HL-60/S4 treated with phorbol 12-myristate 13-acetate at 8.2 ng/mL for 4 days and 3 days (cell line): Measurements from ENCODE around the gene SPEM3.

Source experiments
- in situ Hi-C: fragments of 300-500 bp; cut with MboI; formaldehyde crosslinking; loops from 2 replicates; pipeline ENCODE4 v1.15.0; 2022; ENCODE audit warnings: low sequenced_read_pairs

Gene SPEM3

DNA sequence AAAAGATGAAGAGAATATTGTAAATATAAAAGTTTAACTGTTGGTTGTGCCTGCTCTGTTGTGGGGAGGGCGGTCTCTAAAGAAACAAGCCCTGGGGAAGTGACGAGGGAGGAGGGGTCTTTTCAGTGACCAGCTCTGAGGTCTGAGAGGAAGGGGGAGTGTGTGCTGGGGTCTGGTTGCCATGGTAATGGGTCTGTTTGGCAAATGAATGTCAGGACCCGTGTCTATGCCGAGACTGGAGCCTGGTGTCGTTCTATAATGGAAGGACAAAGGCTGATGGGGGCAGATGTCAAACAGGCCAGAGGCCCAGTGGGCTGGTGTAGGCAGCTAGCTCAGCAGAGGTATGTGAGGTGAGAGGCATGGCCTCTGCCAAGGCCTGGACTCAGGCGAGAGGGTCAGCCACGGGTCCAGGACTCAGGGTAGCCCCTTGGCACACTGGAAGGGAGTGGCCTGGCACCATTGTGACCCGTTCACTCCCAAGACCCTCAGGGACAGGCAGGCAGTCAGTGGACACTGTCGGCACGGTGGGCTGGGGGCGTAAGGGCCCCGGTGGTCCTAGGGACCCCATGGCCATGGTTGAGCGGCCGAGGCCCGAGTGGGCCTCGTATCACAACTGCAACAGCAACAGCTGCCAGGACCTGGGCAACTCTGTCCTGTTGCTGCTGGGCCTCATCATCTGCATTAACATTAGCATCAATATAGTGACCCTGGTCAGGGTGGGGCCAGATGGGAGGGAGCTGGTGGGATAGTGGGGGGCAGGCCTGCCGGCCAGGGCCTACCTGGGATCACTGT, 8.6 kb upstream of the SPEM3 start, which contains the start of gene SPEM1:
SPEM1 (plus strand) TSS at position 506 of the 792 bp plus-strand sequence; CDS start at position 567, 61 bp downstream.
- in situ Hi-C loops: no loop called here

DNA sequence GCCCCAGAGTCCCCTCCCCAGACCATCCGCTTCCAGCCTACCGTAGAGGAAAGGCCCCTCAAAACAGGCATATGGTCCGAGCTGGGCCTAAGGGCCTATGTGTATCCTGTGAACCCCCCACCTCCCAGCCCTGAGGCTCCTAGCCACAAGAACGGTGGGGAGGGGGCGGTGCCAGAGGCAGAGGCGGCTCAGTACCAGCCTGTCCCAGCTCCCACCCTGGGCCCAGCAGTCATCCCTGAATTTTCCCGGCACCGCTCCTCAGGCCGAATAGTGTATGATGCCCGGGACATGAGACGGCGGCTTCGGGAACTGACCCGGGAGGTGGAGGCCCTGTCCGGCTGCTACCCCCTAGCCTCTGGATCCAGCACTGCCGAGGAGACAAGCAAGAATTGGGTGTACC, 7.5 kb upstream of the SPEM3 start:
- in situ Hi-C loops: no loop called here

DNA sequence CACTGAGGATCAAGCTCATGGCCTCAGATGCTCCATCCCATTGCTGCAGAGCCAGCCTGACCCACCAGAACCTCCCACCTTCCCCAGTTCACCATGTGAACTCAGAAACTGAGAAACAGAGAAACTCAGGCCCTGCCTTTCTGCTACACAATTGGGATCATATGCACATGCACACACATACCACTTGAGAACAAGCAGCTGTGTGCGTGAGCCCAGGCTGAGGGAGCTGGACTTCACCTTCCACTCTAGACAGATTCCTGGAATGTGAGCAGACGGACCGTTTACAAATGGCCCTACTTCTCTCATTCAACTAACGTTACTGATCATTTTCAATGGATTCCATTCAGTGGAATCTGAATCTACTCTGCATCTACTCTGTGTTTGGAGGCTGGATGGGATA, 5.0 kb upstream of the SPEM3 start:
- in situ Hi-C loops: no loop called here

DNA sequence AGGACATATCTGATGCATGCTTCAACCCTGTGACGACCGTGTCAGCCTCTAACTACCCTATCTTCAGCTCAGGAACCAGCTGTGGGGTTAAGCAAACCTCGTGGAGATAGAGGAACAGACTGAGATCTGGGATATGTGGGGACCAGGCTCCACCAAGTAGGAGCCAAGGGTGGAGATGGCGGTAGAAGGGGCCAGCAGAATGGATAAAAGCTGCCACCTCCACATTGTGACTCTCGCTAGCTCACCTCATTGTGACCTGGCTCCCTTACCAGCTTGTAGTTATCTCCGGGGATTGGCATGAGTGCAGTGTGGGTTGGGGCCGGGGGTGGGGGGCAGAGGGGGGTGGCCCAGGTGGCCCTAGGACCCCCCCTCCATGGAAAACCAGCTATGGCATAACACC, 3.3 kb upstream of the SPEM3 start, which contains the start of gene SPEM2:
SPEM2 (plus strand) TSS at position 301 of the 400 bp plus-strand sequence; CDS start at position 374, 73 bp downstream.
- in situ Hi-C loops: no loop called here

DNA sequence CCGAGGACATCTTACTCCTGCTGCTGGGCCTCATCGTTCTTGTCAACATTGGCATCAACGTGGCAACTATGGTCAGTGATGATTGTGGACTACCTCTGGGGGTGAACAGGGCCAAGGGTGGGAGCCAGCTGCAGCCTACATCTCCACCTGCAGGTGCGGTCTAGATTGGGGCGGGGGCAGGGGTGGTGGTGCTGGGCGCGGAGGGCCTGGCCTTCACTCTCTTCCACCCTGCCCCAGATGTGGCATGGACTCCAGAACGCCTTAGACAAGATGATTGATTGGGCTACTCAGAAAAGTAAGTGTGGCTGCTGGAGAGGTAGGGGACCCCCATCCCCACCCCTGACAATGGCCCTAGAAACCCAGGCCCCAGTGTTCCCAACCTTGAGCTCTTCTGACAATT, 2.9 kb upstream of the SPEM3 start:
- in situ Hi-C loops: no loop called here

DNA sequence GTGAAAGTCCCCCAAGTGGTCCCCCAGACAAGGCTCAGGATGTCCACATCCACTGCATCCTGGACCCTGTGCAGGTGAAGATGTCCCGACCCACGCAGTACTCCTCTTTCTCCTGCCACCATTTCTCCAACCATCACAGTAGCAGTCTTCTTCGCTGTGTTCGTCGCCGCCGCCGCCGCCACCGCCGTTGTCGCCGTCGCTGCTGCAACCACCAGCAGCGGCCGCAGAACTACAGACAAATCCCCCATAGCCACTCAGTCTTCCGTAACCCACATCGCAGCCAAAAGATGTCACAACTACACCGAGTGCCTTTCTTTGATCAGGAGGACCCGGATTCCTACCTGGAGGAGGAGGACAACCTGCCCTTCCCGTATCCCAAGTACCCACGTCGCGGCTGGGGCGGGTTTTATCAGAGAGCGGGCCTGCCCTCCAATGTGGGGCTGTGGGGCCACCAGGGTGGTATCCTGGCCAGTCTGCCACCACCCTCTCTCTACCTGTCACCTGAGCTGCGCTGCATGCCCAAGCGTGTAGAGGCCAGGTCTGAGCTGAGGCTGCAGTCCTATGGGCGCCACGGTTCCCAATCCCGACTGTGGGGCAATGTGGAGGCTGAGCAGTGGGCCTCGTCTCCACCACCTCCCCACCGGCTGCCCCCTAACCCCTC, 2.3 kb upstream of the SPEM3 start:
- in situ Hi-C loops: no loop called here

DNA sequence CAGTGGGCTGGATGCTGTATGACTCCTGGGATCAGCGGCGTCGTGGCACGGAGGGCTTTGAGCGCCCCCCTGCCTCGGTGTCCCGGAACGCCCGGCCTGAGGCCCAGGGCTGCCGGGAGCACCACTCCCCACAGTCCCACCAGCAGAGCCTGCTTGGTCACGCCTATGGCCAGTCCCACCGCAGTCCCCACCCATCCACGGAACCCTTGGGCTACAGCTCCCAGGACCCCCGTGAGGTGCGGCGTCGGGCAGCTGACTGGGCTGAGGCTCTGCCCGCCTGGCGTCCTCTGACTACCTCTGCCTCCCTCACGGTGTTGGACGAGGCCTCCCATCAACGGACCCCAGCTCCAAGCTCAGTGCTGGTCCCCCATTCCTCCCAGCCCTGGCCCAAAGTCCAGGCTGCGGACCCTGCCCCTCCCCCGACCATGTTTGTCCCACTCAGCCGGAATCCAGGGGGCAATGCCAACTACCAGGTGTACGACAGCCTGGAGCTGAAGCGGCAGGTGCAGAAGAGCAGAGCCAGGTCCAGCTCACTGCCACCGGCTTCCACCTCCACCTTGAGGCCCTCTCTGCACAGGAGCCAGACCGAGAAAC, 1.7 kb upstream of the SPEM3 start:
- in situ Hi-C loops: no loop called here

DNA sequence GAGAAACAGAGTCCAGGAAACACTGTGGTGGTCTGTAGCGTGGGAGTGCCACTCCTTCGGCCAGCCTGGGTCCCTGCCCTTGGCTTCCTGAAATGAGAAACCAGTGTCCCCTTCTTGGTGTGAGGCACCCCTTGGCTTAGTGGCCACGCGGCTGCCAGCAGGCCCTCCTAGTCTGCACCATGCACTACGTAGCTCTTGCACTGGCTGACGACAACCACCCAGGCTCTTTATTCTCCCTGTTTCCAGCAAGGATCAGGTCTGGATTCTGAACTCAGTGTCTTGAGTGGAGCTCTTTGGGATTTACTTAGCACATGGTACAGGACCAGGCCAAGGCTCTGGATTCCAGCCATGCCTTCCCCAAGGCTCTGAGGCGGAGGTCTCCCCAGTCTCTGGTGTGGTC, 1.1 kb upstream of the SPEM3 start:
- in situ Hi-C loops: no loop called here

DNA sequence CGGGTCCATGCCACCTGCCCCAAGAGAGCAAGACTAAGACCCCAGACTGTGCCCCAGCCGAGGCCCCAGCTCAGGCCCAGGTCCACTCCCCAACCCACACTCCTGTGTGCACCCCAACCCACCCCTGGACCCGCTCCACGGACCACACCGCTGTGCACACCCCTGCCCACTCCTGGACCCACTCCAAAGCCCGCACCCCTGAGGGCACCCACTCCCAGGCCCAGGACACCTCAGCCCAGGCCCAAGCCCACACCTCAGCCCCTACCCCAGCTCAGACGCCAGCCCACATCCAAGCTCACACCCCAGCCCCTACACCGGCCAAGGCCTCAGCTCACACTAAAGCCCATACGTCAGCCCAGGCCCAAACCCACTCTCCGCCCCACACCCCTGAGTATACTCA, 1.1 kb downstream of the SPEM3 start:
- in situ Hi-C loops: no loop called here

DNA sequence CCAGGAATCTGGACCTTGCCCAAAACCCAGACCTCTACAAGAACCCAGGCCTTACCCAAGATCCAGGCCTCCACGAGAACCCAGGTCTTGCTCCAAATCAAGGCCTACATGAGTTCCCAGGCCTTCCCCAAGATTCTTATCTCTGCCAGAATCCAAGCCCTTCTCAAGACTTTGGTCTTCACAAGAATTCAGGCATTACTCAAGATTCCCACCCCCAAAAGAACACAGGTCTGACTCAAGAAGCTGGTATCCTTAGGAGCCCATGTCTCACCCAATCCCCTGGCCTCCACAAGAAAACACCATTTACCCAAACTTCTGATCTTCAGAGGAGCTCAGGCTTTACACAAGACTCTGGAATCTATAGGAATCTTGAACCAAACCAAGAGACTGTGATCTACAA, 2.6 kb downstream of the SPEM3 start:
- in situ Hi-C loops: no loop called here

DNA sequence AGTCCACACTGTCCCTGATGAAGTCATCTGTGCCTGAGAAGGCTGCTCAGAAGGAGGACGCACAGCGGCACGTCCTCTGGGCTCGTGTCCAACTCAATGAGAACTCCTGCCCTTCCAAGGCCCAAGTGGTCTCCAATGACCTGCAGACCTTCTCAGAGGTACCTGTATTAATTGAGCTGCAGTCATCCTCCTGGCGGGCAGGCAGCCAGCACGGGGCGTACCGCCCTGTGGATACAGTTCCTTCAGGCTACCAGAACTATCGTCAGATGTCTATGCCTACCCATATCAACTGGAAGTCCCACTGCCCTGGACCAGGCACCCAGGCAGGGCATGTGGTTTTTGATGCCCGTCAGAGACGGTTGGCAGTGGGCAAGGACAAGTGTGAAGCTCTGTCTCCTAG, 3.6 kb downstream of the SPEM3 start:
- in situ Hi-C loops: no loop called here

DNA sequence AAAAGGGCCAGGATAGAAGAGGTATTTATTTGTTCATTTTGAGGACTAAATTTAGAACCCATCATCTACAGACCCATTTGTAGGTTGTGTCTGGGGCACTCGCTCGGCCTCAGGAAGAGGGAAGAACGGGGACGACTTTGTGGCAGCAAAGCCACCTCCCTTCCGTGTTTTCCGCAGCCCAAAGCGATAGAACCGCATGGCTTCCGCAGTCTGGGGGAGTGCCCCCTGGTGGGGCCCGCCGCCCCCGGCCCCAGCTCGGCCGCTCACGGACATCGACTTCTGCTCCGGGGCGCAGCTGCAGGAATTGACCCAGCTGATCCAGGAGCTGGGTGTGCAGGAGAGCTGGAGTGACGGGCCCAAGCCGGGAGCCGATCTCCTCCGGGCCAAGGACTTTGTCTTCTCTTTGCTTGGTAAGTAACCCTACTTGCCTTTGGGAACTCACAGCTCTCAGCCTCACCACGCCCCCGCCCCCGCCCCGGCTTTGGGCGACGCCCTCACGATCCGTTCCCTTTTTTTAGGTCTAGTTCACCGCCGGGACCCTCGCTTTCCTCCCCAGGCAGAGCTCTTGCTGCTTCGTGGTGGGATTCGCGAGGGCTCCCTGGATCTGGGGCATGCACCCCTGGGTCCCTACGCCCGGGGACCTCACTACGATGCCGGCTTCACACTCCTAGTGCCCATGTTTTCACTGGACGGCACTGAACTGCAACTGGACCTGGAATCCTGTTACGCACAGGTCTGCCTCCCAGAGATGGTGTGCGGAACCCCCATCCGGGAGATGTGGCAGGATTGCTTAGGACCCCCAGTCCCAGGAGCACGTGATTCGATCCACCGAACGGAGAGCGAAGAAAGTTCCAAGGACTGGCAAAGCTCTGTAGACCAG, 7.3 kb downstream of the SPEM3 start:
- in situ Hi-C loops: no loop called here

DNA sequence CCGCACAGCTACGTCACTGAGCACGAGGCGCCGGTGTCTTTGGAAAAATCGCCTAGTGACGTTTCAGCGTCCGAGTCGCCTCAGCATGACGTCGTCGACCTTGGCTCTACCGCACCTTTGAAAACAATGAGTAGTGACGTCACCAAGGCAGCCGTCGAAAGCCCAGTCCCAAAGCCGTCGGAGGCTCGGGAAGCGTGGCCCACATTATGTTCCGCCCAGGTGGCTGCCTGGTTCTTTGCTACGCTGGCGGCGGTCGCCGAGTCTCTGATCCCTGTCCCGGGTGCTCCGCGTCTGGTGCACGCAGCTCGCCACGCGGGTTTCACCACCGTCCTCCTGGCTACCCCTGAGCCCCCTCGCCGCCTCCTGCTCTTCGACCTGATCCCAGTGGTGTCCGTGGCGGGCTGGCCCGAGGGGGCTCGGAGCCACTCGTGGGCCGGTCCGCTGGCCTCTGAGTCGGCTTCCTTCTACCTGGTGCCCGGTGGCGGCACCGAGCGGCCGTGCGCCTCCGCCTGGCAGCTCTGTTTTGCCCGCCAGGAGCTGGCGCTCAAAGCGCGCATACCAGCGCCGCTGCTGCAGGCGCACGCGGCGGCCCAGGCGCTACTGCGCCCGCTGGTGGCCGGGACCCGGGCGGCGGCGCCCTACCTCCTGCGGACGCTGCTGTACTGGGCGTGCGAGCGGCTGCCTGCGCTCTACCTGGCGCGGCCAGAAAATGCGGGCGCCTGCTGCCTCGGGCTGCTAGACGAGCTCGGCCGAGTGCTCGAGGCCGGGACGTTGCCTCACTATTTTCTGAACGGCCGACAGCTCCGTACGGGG, 8.1 kb downstream of the SPEM3 start:
- in situ Hi-C loops: no loop called here

DNA sequence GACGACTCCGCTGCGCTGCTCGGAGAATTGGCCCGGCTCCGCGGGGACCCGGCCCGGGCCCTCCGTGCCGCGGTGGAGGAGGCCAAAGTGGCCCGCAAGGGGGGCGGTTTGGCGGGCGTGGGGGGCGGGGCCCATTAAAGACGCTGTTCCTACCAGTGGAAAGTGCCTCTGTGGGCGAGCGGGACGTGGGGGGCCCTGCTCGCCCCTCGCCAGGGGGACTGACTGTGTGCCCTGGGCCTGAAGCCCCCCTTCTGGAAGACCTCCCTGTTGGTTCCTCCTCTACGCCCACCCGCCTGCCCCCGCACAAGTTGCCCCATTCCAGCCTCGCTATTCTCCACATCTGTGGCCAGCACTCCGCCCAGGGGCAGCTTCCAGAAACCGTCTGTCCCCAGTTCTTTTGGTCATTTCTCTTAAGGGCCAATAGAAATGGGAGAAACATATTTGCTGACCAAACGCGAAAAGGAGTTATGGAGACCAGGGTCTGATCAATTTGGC, 8.8 kb downstream of the SPEM3 start:
- in situ Hi-C loops: no loop called here

DNA sequence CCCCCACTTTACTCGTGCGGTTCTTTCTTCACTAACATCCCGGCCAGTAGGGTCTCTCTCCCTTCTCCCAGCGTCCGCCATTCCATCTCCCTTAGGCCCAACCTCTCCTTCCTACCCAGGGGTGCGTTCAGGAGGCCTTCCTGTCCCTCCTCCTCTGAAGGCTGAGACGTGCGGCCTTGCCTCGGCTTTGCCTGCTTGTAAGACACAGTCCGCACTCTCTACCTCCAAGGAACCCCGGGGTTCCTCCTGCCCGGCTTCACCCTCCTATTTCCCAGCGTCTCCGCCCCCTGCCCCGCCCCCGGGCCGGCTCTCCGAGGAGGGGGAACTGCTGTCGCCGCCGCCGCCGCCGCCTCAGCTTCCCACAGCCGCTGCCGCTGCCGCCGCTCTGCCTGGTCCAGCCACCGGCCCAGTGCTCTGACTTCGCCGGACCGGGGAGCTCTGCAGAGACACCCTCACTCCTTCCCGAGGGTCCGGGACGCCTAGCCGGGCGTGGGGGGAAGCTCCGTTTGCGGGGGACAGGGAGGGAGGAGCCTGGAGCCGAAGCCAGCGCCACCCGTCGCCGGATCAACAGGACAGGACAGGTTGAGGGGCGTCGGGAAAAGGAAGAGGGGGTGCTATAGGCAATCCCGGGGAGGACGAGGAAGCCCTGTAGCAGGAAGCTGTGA, 9.4 kb downstream of the SPEM3 start:
- in situ Hi-C loops: no loop called here

DNA sequence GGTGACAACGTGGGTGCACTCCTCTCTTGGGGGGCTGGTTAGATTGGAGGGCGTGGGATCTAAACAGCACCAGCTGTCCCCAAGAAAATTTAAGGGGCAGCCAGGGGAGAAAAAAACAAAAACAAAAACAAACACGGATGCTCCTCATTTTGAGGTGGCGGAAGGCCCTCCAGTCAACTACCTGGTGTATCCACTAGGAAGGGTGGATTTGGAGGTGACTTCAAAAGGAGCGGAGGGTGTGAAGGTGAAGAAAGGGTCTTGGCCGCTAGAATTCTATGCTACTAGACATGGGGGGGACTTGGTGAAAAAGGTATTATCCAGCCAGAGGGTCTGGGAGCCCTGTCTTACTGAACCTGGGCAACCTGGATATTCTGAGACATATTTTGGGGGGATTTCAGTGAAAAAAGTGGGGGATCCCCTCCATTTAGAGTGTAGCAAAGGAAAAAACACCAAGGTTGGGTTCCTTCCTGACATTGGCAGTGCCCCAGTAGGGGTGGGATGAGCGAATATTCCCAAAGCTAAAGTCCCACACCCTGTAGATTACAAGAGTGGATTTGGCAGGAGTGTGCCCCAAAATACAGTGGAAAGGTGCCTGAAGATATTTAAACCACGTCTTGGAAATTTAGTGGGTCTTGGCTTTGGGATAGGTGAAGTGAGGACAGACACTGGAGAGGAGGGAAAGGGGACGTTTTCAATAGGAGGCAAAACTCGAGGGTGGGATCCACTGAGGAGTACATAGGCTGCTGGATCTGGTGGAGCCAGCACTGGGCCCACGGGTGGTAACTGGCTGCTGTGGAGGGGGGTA, 10.2 kb downstream of the SPEM3 start:
- in situ Hi-C loops: no loop called here

DNA sequence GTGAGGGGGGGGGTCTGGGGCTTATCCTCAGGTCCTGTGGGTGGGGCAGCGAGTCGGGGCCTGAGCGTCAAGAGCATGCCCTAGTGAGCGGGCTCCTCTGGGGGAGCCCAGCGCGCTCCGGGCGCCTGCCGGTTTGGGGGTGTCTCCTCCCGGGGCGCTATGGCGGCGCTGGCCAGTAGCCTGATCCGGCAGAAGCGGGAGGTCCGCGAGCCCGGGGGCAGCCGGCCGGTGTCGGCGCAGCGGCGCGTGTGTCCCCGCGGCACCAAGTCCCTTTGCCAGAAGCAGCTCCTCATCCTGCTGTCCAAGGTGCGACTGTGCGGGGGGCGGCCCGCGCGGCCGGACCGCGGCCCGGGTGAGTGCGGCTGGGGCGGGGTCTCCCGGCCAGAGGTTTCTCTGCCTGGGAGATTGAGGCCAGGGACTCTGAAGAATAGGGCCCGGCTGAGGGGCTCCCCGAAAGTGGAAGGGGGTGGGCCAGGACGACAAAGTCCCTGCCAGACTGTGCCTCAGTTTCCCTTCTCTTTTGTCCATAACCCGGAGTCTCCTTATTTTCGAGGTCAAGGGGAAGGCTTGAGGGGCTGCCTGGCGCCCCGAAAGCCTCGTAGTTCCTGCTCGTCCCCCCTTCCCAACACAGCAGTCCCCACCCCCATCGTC, 10.9 kb downstream of the SPEM3 start, which contains the start of gene FGF11:
FGF11 (plus strand) TSS at position 51 of the 651 bp plus-strand sequence; CDS start at position 160, 109 bp downstream.
- in situ Hi-C loops: no loop called here
